Gastroesophageal sphincter (tissue), 4 donors: Measurements from ENCODE around the gene LY9. TPM values are rescaled to one million over a fixed set of nuclear protein-coding genes. Genes with fewer than 3 reads are reported as not detected.

Source experiments
- ATAC-seq: fragments of 150-250 bp; one replicate; pipeline ENCODE4 v1.9.1; 2016; ENCODE audit warnings: mild to moderate bottlenecking, moderate library complexity
- H3K27ac ChIP-seq, 4 donors: fragments of 200-600 bp; sonication (generic) in 3 of 4; 1 replicate in 3 of 4; 2 replicates in 1 of 4; pipeline ENCODE4 v1.5.1; 2016 to 2019
- H3K27me3 ChIP-seq: fragments of 200-600 bp; sonication (generic); one replicate; pipeline ENCODE4 v1.5.1; 2019
- H3K36me3 ChIP-seq, 2 donors: fragments of 200-600 bp; sonication (generic); one replicate each; pipeline ENCODE4 v1.5.1; 2019; ENCODE audit warnings: control low read depth in 1 of 2
- H3K4me1 ChIP-seq, 3 donors: fragments of 200-600 bp; sonication (generic); 1 replicate in 2 of 3; 2 replicates in 1 of 3; pipeline ENCODE4 v1.5.1; 2016 to 2019; ENCODE audit warnings: control low read depth in 2 of 3
- H3K4me3 ChIP-seq, 2 donors: fragments of 200-600 bp; sonication (generic); one replicate each; pipeline ENCODE4 v1.5.1; 2019; ENCODE audit warnings: mild to moderate bottlenecking in 1 of 2, moderate library complexity in 1 of 2
- H3K9me3 ChIP-seq, 3 donors: fragments of 200-600 bp; sonication (generic); one replicate each; pipeline ENCODE4 v1.5.1; 2017 to 2019; ENCODE audit warnings: control low read depth in 2 of 3
- CTCF ChIP-seq, 4 experiments: fragments of 200-600 bp in 2 of 4; fragments of 450-650 bp in 2 of 4; sonication (generic) in 1 of 4; IDR thresholded peaks; one replicate each; pipeline ENCODE4 v1.5.1; 2017 to 2019; ENCODE audit warnings: antibody characterized with exemption in 4 of 4, mild to moderate bottlenecking in 2 of 4, moderate library complexity in 2 of 4
- EP300 ChIP-seq: sonication (generic); formaldehyde crosslinking; IDR thresholded peaks from one replicate; pipeline ENCODE4 v1.6.1; 2017; ENCODE audit warnings: antibody characterized with exemption, mild to moderate bottlenecking
- POLR2A ChIP-seq, 2 donors: fragments of 450-650 bp; IDR thresholded peaks; one replicate each; pipeline ENCODE4 v1.6.1; 2017; ENCODE audit warnings: antibody characterized with exemption in 2 of 2, mild to moderate bottlenecking in 2 of 2, moderate library complexity in 1 of 2
- POLR2AphosphoS5 ChIP-seq: sonication (generic); formaldehyde crosslinking; IDR thresholded peaks from one replicate; pipeline ENCODE4 v1.6.1; 2017; ENCODE audit warnings: antibody characterized with exemption
- WGBS, 2 donors: methylation state at CpG; one replicate each; pipeline ENCODE4 v1.1.5; 2018; ENCODE audit warnings: low coverage in 1 of 2; 5-methylcytosine and 5-hydroxymethylcytosine counted together
- total RNA-seq, 4 donors: library from RNA; depleted of rRNA; stranded (reverse); fragments of >200 nt; gene quantifications; one replicate each; pipeline ENCODE4 v1.1.0, GENCODE V29; 2016

Gene LY9
- total RNA-seq, 4 donors from 2014 or later: 0.27 to 2.4 (median 0.62) TPM; not detected in 1

GRCh38 chr1:160841079-160841478 lies 45.1 kb downstream of the LY9 start:
- H3K27me3 ChIP-seq: peaks cover 7% of the 10 kb centered on the region
- TF ChIP-seq EP300: no peak
- TF ChIP-seq POLR2A (IDR thresholded peaks at IDR 0.05): no peak
- no peak for TF ChIP-seq CTCF (IDR thresholded peaks at IDR 0.05)
- no peak for TF ChIP-seq POLR2AphosphoS5
- peaks cover 0 to 7% (median 0%) of the 10 kb centered on the region in 3 donors for H3K4me1 ChIP-seq
- no peaks in the 10 kb centered on the region for H3K36me3 ChIP-seq
- no peak for ATAC-seq
- H3K9me3 ChIP-seq: no peaks in the 10 kb centered on the region
- no peak overlapping the region for H3K27ac ChIP-seq
- 93 to 100% methylated on average over 2 to 3 of the region's 4 CpGs for WGBS, 2 donors
- H3K4me3 ChIP-seq: no peak overlapping the region

DNA sequence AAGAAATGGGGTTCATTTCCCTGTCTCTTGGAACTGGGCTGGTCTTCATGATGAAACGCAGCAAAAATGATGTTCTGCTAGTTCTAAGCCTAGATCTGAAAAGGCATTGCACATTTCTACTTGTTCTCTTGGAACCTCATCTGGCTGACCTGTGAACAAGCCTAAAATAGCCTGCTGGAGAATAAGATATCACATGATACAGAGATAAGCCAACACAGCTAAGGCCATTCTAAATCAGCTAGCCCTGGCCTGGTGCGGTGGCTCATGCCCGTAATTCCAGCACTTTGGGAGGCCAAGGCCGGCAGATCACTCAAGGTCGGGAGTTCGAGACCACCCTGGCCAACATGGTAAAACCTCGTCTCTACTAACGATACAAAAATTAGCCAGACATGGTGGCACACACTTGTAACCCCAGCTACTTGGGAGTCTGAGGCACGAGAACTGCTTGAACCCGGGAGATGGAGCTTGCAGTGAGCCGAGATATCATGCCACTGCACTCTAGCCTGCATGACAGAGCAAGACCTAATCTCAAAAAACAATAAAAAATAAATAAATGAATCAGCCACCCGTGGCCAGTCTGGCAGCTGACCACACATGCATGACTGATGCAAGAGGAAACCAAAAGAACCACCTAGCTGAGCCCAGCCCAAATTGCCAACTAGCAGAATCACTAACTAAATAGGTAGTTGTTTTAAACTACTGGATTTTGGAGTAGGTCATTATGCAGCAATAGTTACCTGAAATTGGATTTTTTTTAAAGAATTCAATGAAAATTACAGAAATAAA lies 48.7 kb downstream of the LY9 start:
- TF ChIP-seq POLR2AphosphoS5: no peak
- no peak for TF ChIP-seq EP300
- Histone ChIP-seq H3K9me3 (no peaks in the 10 kb centered on the region), H3K27me3 (peaks cover 7% of the 10 kb centered on the region), H3K36me3 (no peaks in the 10 kb centered on the region), H3K27ac (no peak overlapping the region), H3K4me3 (no peak overlapping the region), H3K4me1 (no peaks in the 10 kb centered on the region)
- 50 to 87% methylated on average over 2 to 11 of the region's 12 CpGs for WGBS, 2 donors
- ATAC-seq: no peak

DNA sequence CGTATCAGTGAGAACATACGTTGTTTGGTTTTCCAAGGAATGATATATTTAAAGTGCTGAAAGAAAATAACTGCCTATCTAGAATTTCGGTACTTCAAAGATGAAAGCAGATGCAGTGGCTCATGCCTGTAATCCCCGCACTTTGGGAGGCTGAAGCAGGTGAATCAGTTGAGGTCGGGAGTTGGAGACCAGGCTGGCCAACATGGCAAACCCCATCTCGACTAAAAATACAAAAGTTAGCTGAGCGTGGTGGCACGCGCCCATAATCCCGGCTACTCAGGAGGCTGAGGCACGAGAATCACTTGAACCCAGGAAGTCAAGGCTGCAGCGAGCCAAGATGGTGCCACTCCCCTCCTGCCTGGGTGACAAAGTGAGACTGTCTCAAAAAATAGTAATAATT lies 50.3 kb downstream of the LY9 start:
- H3K4me1 ChIP-seq: no peaks in the 10 kb centered on the region
- H3K9me3 ChIP-seq: no peaks in the 10 kb centered on the region
- TF ChIP-seq CTCF (IDR thresholded peaks at IDR 0.05): no peak
- TF ChIP-seq POLR2AphosphoS5: no peak
- no peak for TF ChIP-seq EP300
- TF ChIP-seq POLR2A (IDR thresholded peaks at IDR 0.05): no peak
- no peak overlapping the region for H3K4me3 ChIP-seq
- H3K27me3 ChIP-seq: peaks cover 11% of the 10 kb centered on the region
- 79 to 88% methylated on average over 2 to 9 of the region's 12 CpGs for WGBS, 2 donors
- H3K36me3 ChIP-seq: no peaks in the 10 kb centered on the region
- no peak for ATAC-seq
- H3K27ac ChIP-seq: no peak overlapping the region

DNA sequence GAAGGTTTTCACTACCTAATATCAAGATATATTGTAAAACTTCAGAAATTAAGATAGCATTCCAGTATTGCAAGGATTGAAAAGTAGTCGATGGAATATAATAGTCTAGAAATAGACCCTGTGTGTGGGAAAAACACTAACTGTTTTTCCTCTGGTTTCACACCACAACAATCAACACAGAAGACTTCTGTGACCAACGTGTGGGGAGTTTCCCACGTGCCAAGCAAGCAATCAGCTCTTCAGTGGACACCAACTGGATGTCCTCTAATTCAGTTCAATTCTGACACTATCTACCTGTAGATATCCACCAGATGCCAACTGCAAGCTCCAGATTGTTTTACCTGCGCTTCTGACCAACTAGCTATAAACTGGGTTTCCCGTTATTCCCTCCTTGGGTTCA lies 54.6 kb downstream of the LY9 start:
- no peak for ATAC-seq
- TF ChIP-seq POLR2AphosphoS5 (no peak), POLR2A (IDR thresholded peaks at IDR 0.05) (no peak), EP300 (no peak)
- H3K36me3 ChIP-seq: no peaks in the 10 kb centered on the region
- no peak overlapping the region for H3K27ac ChIP-seq
- no peak overlapping the region for H3K4me3 ChIP-seq
- H3K9me3 ChIP-seq: no peaks in the 10 kb centered on the region
- WGBS, 2 donors: 61 to 80% methylated on average over 4 to 5 of the region's 5 CpGs
- H3K4me1 ChIP-seq: no peaks in the 10 kb centered on the region
- H3K27me3 ChIP-seq: peaks cover 4% of the 10 kb centered on the region

DNA sequence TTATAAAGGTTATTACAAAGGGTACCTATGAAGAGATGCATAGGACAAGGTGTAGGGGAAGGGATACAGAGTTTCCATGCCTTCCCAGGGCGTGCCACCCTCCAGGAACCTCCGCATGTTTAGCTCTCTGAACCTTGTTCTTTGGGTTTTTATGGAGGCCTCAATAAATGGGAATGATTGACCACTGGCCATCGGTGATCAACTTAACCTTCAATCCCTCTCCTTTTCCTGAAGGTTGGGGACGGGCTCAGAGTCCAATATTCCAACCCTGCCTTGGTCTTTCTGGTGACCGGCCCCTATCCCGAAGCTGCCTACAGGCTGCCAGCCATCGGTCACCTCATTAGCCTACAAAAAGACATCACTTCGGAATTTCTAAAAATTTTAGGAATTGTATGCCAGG lies 55.0 kb downstream of the LY9 start:
- 87 to 91% methylated on average over 4 to 5 of the region's 8 CpGs for WGBS, 2 donors
- Histone ChIP-seq H3K36me3 (no peaks in the 10 kb centered on the region), H3K27me3 (peaks cover 4% of the 10 kb centered on the region), H3K9me3 (no peaks in the 10 kb centered on the region), H3K4me3 (no peak overlapping the region), H3K4me1 (no peaks in the 10 kb centered on the region), H3K27ac (no peak overlapping the region)
- TF ChIP-seq POLR2AphosphoS5 (no peak), EP300 (no peak), CTCF (IDR thresholded peaks at IDR 0.05) (no peak), POLR2A (IDR thresholded peaks at IDR 0.05) (no peak)
- ATAC-seq: no peak

- Histone ChIP-seq H3K27me3 (peaks cover 4% of the 10 kb centered on the region), H3K4me3 (no peak overlapping the region), H3K9me3 (no peaks in the 10 kb centered on the region), H3K27ac (no peak overlapping the region), H3K36me3 (no peaks in the 10 kb centered on the region), H3K4me1 (no peaks in the 10 kb centered on the region)
- TF ChIP-seq POLR2A (IDR thresholded peaks at IDR 0.05) (no peak), CTCF (IDR thresholded peaks at IDR 0.05) (no peak), EP300 (no peak), POLR2AphosphoS5 (no peak)
- 75 to 89% methylated on average over 2 of the region's 3 CpGs for WGBS, 2 donors
- ATAC-seq: no peak
Observed at GRCh38 chr1:160853014-160853413, 57.0 kb downstream of the LY9 start.
